ENCODE measurements around the gene MPC1.

Gene MPC1

GRCh38 chr6:166342349-166343149 lies 40.2 kb downstream of the MPC1 start, which contains the start of gene SFT2D1:
Gene SFT2D1 (minus strand): TSS chr6:166342545. CDS start chr6:166342481, 64 bp downstream.
- DNase-seq, result peak; percentile 92

- no peak for DNase-seq
Observed at GRCh38 chr6:166341977-166342348, 40.8 kb downstream of the MPC1 start.

GRCh38 chr6:166341464-166341863 lies 41.3 kb downstream of the MPC1 start:
- DNase-seq, result no peak

GRCh38 chr6:166338854-166339253 lies 43.9 kb downstream of the MPC1 start:
- no peak for DNase-seq

GRCh38 chr6:166336847-166337246 lies 45.9 kb downstream of the MPC1 start:
- no peak for DNase-seq

DNA sequence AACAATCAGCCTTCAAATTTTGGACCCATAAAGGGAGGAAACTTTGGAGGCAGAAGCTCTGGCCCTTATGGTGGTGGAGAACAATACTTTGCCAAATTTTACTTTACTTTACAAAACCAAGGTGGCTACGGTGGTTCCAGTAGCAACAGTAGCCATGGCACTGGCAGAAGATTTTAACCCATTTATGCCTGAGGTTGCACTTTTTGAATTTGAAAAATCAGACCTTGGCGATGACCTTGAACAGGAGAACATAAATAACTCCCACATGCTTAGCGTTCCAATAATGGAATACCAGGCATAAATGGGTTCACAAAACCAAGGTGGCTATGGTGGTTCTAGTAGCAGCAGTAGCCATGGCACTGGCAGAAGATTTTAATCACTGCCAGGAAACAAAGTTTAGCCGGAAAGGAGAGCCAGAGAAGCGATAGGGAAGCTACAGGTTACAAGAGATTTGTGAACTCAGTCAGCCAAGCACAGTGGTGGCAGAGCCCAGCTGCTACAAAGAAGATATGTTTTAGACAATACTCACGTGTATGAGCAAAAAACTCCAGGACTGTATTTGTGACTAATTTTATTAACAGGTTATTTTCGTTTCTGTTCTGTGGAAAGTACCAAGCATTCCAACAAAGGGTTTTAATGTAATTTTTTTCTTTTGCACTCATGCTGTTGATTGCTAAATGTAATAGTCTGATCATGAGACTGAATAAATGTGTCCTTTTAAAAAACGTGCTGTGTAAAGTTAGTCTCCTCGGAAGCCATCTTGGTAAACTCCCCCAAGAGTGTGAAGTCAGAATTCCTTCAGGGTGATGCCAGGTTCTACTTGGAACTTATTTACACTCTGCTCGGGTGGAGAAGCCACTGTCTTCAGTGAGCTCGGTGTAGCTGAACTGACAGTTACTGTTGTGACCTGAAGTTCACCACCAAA lies 47.1 kb downstream of the MPC1 start:
- no peak for DNase-seq

GRCh38 chr6:166334878-166335277 lies 47.9 kb downstream of the MPC1 start:
- no peak for DNase-seq

DNA sequence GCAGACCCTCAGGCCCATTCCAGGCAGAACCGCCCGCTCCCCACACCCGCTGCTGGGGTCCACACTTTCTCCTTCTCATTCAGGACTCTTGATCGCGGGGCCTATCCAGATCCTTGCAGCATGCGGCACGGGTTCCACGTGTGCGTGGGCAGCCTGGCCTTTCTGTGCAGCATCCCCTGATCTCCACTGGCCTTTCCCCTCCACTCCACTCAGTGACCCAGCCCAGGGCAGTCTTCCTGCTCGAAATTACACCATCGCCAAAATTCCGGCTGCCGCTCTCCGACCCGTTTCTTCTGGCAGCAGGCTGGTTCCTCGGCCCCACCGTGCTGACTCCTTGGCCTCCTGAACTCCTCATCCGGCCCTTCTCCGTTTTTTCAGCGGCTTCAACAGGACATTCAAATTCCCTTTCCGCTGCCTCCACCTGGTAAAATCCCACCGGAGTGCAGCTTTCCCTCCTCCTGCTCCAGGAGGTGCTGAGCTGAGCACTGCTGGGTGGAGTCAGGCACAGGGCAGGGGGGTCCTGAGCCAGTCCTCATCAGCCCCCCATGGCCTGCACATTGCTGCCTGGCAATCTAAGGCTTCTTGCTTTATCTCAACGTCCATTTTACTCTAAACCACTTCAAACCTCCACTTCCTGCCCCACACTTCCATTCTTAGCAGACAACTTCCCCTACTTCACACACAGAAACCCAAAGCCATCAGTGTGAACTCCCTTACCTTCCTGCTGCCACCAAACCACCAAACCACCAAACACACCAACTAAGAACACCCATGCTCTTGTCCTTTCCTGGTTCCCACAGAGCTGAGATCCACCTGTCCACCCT lies 49.4 kb downstream of the MPC1 start:
- no peak for DNase-seq

- peak; percentile 36 for DNase-seq
Observed at GRCh38 chr6:166331503-166332415, 51.0 kb downstream of the MPC1 start.

DNA sequence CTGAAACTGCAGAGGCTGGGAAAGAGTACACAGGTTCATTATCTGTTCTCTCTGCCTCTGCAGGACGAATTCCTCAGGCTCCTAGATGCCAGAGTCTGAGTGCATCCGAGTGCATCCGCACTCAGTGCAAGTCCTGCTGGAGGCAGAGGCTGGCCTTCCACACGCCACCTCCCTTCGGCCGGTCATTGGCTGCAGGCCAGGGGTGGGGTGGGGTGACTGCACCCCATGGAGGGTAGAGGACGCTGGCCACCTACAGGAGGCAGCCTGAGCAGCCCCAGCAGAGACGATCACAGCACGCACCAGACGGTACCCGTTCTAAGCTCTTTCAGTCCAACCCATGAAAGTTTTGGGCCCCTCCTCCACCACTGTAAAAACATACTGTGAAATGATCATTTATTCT lies 52.1 kb downstream of the MPC1 start:
- DNase-seq, result peak; percentile 98

DNA sequence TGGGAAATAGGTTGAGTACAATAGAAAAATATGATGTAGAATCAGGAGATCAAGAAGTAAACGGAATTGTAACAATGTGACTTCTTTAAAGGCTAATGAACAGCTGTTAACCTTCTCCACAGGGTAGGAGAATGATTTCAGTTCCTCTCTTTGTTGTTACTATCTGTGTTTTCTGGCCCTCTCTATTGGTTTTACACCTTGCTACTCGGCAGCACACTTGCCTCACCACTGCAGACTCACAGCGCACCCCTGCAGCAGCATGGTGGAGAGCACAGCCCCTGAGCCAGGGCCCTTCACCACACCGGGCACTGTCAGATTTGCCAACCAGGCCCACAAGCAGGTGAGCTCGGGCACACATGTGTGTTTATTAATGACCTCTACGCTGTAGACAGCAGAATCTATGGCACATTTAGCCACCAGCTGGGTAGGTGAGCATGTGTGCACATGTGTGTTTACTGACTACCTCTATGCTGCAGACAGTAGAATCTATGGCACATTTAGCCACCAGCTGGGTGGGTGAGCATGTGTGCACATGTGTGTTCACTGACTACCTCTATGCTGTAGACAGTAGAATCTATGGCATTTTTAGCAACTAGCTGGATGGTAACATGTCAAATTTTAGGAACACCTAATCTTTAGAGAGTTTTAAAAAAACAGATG lies 57.2 kb downstream of the MPC1 start:
- peak; percentile 45 for DNase-seq

DNA sequence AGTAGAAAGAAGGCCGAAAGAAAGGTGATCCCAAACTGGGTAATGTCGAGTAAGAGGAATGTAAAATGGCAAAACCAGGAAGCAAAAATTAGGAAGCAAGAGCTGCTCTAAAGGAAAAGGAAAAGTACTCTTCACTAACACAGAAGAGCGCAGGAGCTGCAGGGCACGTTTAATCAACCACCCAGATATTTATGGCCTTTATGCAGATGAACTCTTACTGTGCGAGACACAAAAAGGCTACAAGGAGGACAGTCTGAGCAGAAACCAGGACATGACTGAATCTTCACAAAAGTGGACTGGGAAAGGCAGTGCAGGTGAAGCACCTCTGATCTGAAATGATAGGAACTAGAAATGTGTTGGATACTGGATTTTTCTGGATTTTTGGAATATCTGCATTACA lies 59.3 kb downstream of the MPC1 start:
- peak; percentile 9 for DNase-seq

GRCh38 chr6:166318649-166319600 lies 63.8 kb downstream of the MPC1 start:
- DNase-seq, result no peak

GRCh38 chr6:166318227-166318626 lies 64.5 kb downstream of the MPC1 start:
- peak; percentile 52 for DNase-seq

DNA sequence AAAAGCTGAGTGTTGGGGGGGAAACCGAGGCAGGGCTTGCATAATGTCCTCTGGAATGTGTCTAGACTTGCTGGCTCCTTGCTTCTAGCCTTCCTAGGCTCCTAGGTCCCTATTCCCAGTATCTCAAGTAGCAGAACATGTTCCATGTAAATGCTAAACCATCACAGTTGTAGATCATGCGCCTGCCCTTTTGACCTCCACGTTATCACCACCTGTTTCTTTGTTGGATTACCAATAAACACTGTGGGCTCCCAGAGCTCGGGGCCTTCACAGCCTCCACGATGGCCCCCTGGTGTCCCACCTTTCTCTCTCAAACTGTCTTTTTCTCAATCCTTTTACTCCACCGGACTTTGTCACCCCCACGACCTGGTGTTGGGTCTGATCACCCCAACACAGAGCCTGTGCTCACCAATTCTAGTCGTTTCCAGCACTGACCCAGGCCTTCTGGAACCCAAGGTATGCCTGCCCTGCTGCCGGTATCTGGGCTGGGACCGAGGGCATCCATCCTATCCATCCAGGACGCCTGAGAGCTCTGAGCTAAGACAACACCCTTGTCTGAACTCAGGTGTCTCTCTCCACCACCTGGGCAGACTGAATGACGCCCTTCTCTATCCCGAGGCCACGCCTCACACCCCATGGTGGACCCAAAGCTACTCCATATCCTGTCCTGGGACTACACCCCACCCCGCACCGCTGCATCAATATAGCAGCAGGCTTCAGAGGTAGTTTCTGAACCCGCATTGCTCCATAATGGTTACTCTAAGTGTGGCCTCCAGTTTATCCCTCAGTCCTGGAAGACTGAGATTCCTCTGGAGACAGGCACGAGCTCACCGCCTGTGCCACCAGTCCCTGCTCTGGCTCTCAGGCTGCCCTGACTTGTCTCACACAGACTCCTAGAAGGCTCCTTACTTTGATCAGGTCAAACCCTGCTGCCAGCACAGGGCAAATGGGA lies 65.2 kb downstream of the MPC1 start:
- peak; percentile 38 for DNase-seq

DNA sequence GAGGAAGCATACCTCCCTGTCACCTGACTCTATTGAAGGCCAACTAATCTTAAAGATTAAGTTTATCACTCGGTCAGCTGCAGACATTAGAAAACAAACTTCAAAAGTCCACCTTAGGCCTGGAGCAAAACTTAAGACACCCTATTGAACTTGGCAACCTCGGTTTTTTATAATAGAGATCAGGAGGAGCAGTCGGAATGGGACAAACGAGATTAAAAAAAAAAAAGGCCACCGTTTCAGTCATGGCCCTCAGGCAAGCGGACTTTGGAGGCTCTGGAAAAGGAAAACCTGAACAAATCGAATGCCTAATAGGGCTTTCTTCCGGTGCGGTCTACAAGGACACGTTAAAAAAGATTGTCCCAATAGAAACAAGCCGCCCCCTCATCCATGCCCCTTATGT lies 67.3 kb downstream of the MPC1 start:
- DNase-seq, result no peak

All from islet precursor cell (in vitro differentiated cells).